DMS153 treated with DMSO at 0.1 percent for 48 hours (cell line): ENCODE data around the gene C12orf54.
"Not testable (repeated sequence)": the region's sequence is repeated elsewhere in the genome, so short reads cannot be mapped to it uniquely, and the experiment has no call there.

Experiments
- DNase-seq: peaks from one replicate; lab custom pipeline; 2025; ENCODE audit not compliant: unreplicated experiment; lab: John Stamatoyannopoulos, UW

Gene C12orf54

GRCh38 chr12:48482198-48482597 lies at the start of gene C12orf54:
Gene C12orf54 (plus strand): TSS chr12:48482498. CDS start chr12:48483297, 799 bp downstream.
- no peak for DNase-seq

- not testable (repeated sequence) for DNase-seq
Measured at GRCh38 chr12:48434016-48434415, 48.3 kb upstream of the C12orf54 start.

GRCh38 chr12:48441069-48441468 lies 41.2 kb upstream of the C12orf54 start:
- no peak for DNase-seq

- DNase-seq = no peak
Measured at GRCh38 chr12:48442179-48442847, 40.0 kb upstream of the C12orf54 start.

DNA sequence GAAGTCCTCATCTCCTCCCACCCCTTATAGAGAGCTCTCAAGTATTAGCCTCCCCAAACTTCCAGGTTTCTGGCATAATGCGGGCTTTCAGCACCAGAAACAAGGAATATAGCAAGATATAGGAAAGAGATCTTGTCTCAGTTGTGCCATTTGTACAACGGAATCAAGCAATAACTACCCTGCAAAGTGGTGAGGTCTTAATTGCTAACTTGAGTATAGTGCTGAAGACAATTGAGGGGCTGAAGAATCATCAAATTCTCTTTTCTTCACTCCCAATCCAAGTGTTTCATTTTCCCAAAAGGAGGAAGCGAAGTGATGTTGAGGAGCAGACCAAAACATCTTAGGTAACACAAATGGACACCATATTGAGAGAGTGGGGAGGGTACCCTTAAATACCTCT lies 36.8 kb upstream of the C12orf54 start:
- no peak for DNase-seq

DNA sequence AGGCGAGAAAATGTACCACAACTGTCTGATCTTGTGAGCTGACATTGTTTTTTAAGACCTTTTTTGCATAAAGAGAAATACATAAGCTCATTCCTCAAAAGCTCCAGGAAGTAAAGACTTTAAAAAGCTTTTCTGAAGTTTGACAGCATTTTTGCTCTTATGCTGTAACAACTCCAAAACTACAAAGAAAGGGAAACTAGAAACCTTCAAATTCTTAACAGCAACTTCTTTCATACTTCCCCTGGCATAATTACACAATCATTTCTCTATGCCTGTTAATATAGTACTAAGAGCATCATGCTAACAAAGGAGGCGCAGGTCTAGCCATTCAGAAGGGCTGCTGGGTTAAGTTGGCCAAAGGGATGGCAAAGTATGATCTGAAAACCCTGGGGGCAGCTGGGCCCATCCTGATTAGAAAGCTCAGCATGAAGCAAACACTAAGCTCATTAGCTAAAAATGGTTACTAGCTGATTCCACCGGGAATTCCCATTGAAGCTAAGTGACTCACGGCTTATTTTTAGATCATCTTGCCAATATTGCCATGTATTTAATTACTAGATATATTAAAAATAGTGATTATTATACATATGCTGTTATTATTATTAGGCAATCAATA lies 36.0 kb upstream of the C12orf54 start:
- DNase-seq = no peak

GRCh38 chr12:48447755-48448154 lies 34.5 kb upstream of the C12orf54 start:
- no peak for DNase-seq

DNA sequence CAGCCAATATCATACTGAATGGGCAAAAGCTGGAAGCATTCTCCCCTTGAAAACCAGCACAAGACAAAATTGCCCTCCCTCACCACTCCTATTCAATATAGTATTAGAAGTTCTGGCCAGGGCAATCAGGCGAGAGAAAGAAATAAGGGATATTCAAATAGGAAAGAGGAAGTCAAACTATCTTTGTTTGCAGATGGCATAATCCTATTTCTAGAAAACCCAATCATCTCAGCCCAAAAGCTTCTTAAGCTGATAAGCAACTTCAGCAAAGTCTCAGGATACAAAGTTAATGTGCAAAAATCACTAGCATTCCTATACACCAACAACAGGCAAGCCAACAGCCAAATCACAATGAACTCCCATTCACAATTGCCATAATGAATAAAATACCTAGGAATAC lies 30.9 kb upstream of the C12orf54 start:
- no peak for DNase-seq

- not testable (repeated sequence) for DNase-seq
Measured at GRCh38 chr12:48452961-48453360, 29.3 kb upstream of the C12orf54 start.

DNA sequence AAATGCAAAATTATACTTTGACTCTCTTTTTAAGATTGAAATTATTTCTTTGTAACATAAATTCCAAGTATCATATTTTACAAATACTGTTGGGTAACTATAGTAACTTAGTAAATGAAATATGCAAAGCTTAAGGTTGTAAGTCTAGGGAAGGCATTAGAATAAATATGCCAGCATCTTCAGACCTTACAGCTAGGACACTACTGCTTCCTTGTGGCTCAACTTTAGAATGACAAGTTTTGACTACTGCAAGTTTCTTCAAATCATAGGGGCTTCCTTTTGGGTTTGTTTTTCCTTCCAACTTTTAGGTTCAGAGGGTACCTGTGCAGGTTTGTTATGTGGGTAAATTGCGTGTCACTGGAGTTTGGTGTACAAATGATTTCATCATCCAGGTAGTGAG lies 27.6 kb upstream of the C12orf54 start:
- no peak for DNase-seq

DNA sequence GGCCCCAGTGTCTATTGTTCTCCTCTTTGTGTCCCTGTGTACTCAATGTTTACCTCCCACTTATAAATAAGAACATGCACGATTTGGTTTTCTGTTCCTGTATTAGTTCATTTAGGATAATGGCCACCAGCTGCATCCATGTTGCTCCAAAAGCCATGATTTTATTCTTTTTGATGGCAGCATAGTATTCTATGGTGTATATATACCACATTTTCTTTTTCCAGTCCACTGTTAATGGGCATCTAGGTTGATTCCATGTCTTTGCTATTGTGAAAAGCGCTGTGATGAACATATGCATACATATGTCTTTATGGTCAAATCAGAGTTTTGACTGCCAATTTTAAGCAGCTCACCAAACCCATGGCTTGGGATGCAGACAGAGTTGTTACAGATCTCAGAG lies 27.2 kb upstream of the C12orf54 start:
- DNase-seq = no peak

- DNase-seq = no peak
Measured at GRCh38 chr12:48459259-48459658, 23.0 kb upstream of the C12orf54 start.

- not testable (repeated sequence) for DNase-seq
Measured at GRCh38 chr12:48469027-48469426, 13.3 kb upstream of the C12orf54 start.

- no peak for DNase-seq
Measured at GRCh38 chr12:48472259-48472658, 10.0 kb upstream of the C12orf54 start, which contains the start of gene ANP32D. Gene ANP32D (plus strand): TSS chr12:48472559. CDS start chr12:48472665, 106 bp downstream.

- DNase-seq = no peak
Measured at GRCh38 chr12:48473061-48473460, 9.2 kb upstream of the C12orf54 start.

- DNase-seq = not testable (repeated sequence)
Measured at GRCh38 chr12:48474497-48474896, 7.8 kb upstream of the C12orf54 start.

DNA sequence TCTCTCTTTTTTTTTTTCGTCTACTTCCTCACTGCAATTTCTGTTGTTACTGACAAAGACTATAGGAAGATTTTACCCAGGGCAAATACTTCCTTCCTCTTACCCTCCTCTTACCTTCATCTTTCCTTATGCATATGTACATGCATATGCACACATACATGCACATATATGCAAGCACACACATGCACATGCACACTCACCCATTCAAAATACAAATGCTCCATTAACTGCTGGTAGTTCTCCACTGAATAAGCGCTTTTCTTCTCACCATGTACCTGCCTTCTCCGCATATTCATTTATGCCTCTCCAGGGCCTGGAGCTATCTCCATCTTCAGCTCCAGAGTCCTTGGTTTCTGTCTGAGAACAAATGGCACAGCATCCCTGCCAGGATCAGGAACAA lies 632 bp downstream of the C12orf54 start:
- DNase-seq = no peak

DNA sequence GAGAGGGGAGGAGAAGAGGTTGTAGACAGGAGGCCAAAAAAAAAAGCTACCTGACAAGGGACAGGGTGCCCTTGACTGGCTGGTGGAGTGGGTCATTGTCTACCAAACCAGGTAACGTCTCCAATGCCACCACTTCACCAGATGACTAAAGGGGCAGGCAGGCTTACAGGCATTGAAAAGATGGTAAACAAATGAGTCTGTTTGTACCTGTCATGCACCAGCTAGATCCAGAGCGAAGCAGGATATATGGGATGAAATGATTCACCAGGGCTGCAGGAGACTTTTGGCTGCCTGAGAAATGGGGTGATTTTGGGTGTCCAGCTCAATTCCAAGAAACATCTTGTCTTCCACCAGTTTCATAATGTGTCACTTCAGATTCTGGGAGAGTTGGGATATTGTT lies 4.0 kb downstream of the C12orf54 start:
- no peak for DNase-seq

- DNase-seq = no peak
Measured at GRCh38 chr12:48486679-48487078, 4.4 kb downstream of the C12orf54 start.

GRCh38 chr12:48489012-48489411 lies 6.7 kb downstream of the C12orf54 start:
- no peak for DNase-seq

- DNase-seq = not testable (repeated sequence)
Measured at GRCh38 chr12:48489456-48489855, 7.2 kb downstream of the C12orf54 start.

DNA sequence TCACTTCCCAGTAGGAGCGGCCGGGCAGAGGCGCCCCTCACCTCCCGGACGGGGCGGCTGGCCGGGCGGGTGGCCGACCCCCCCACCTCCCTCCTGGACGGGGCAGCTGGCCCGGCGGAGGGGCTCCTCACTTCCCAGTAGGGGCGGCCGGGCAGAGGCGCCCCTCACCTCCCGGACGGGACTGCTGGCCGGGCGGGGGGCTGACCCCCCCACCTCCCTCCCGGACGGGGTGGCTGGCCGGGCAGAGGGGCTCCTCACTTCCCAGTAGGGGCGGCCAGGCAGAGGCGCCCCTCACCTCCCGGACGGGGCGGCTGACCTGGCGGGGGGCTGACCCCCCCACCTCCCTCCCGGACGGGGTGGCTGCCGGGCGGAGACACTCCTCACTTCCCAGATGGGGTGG lies 18.0 kb downstream of the C12orf54 start:
- DNase-seq = not testable (repeated sequence)

GRCh38 chr12:48506836-48507235 lies 24.5 kb downstream of the C12orf54 start:
- not testable (repeated sequence) for DNase-seq
